H1 (cell line): Measurements from ENCODE around the gene UMPS. TPM values are rescaled to one million over a fixed set of nuclear protein-coding genes. Genes with fewer than 3 reads are reported as not detected.

ENCODE experiments used
- CTCF ChIA-PET: fragments of 300-600 bp; sonication (Branson Sonifier 250); formaldehyde crosslinking; loops from one replicate; lab custom pipeline; 2021; ENCODE audit not compliant: partially characterized antibody; lab: Charles Lee
- POLR2A ChIA-PET: fragments of 300-600 bp; sonication (Branson Sonifier 250); formaldehyde crosslinking; loops from one replicate; lab custom pipeline; 2021; ENCODE audit warnings: inconsistent platforms; ENCODE audit not compliant: partially characterized antibody; lab: Charles Lee
- DNase-seq, 2 experiments: peaks; one replicate each; pipeline versions ENCODE4 v3.0.0 to v3.0.0-alpha.2; 2010 to 2022; ENCODE audit warnings: low spot score in 2 of 2, low read depth in 1 of 2, mixed read lengths in 1 of 2
- FAIRE-seq: peaks from 2 replicates; lab custom pipeline; 2011; peaks lifted over from hg19 to GRCh38; lab: Jason Lieb, UNC
- H2AFZ ChIP-seq: 2 replicates; pipeline ENCODE4 v1.8.1; 2012; ENCODE audit warnings: low read length, inconsistent platforms
- H2AK5ac ChIP-seq: 2 replicates; pipeline ENCODE4 v1.6.1; 2013; ENCODE audit warnings: low read depth, low read length
- H2BK120ac ChIP-seq: replicated peaks from 2 replicates; pipeline ENCODE3; 2013; ENCODE audit warnings: low read depth, low read length, inconsistent platforms
- H2BK12ac ChIP-seq: 2 replicates; pipeline ENCODE4 v1.6.1; 2013; ENCODE audit warnings: low read depth, low read length
- H2BK15ac ChIP-seq: 2 replicates; pipeline ENCODE4 v1.6.1; 2013; ENCODE audit warnings: low read length
- H2BK20ac ChIP-seq: 2 replicates; pipeline ENCODE4 v1.6.1; 2013; ENCODE audit warnings: low read length
- H2BK5ac ChIP-seq: 2 replicates; pipeline ENCODE4 v1.6.1; 2013; ENCODE audit warnings: low read depth, low read length
- H3K14ac ChIP-seq: 2 replicates; pipeline ENCODE4 v1.6.1; 2013; ENCODE audit warnings: inconsistent platforms; ENCODE audit not compliant: insufficient read length
- H3K18ac ChIP-seq: 2 replicates; pipeline ENCODE4 v1.6.1; 2013; ENCODE audit warnings: low read length; ENCODE audit errors: extremely low read depth
- H3K23ac ChIP-seq: 2 replicates; pipeline ENCODE4 v1.6.1; 2013; ENCODE audit warnings: inconsistent platforms; ENCODE audit not compliant: insufficient read length
- H3K23me2 ChIP-seq: 2 replicates; pipeline ENCODE4 v1.6.1; 2013; ENCODE audit warnings: low read depth, low read length
- H3K27ac ChIP-seq: 2 replicates; pipeline ENCODE4 v1.6.1; 2011; ENCODE audit warnings: low read depth, low read length, inconsistent platforms
- H3K27me3 ChIP-seq, 4 experiments: replicated peaks in 1 of 4; 1 replicate in 1 of 4; 2 replicates in 3 of 4; pipeline versions ENCODE4 v1.6.1 to v1.8.1; 2011 to 2013; ENCODE audit warnings: low read length in 3 of 4, mild to moderate bottlenecking in 3 of 4, inconsistent platforms in 2 of 4, mixed read lengths in 2 of 4, moderate library complexity in 1 of 4; ENCODE audit not compliant: control insufficient read depth in 3 of 4, insufficient read depth in 3 of 4; ENCODE audit errors: extremely low read depth in 1 of 4
- H3K36me3 ChIP-seq, 4 experiments: 2 replicates each; pipeline versions ENCODE4 v1.6.1 to v1.8.1; 2011 to 2013; ENCODE audit warnings: mild to moderate bottlenecking in 4 of 4, low read length in 3 of 4, moderate library complexity in 2 of 4, control low read depth in 1 of 4, inconsistent platforms in 1 of 4; ENCODE audit not compliant: insufficient read depth in 4 of 4, control insufficient read depth in 2 of 4
- H3K4ac ChIP-seq: replicated peaks from 2 replicates; pipeline ENCODE3; 2013; ENCODE audit warnings: low read length, low read depth, mixed read lengths, inconsistent platforms; ENCODE audit not compliant: insufficient read length
- H3K4me1 ChIP-seq, 4 experiments: replicated peaks in 1 of 4; 1 replicate in 1 of 4; 2 replicates in 3 of 4; pipeline versions ENCODE4 v1.6.1 to v1.8.1; 2011 to 2013; ENCODE audit warnings: low read length in 3 of 4, inconsistent platforms in 2 of 4, mixed read lengths in 1 of 4; ENCODE audit not compliant: insufficient read depth in 4 of 4, control insufficient read depth in 3 of 4
- H3K4me2 ChIP-seq, 2 experiments: 2 replicates each; pipeline versions ENCODE4 v1.6.1 to v1.8.1; 2011 to 2013; ENCODE audit warnings: low read depth in 2 of 2, low read length in 2 of 2, control low read depth in 1 of 2, inconsistent platforms in 1 of 2, mild to moderate bottlenecking in 1 of 2; ENCODE audit not compliant: insufficient read depth in 1 of 2
- H3K4me3 ChIP-seq, 4 experiments: fragments of 200-600, 300-600 bp in 1 of 4; sonication (generic), shearing (Covaris generic), sonication (Bioruptor Twin) in 1 of 4; 2 replicates each; pipeline versions ENCODE4 v1.5.1 to v1.8.1; 2011 to 2016; ENCODE audit warnings: low read length in 4 of 4, low read depth in 3 of 4, control low read depth in 2 of 4, inconsistent platforms in 2 of 4, mild to moderate bottlenecking in 2 of 4, mixed read lengths in 1 of 4, moderate library complexity in 1 of 4; ENCODE audit not compliant: insufficient read depth in 2 of 4; ENCODE audit errors: extremely low read depth in 1 of 4
- H3K56ac ChIP-seq: replicated peaks from 2 replicates; pipeline ENCODE3; 2013; ENCODE audit warnings: low read depth, mild to moderate bottlenecking, mixed read lengths, low read length, inconsistent platforms; ENCODE audit not compliant: insufficient read length
- H3K79me1 ChIP-seq: 2 replicates; pipeline ENCODE4 v1.6.1; 2013; ENCODE audit warnings: low read depth, low read length, control low read depth
- H3K79me2 ChIP-seq, 2 experiments: 2 replicates each; pipeline versions ENCODE4 v1.6.1 to v1.8.1; 2012 to 2013; ENCODE audit warnings: low read length in 2 of 2, mild to moderate bottlenecking in 2 of 2, inconsistent platforms in 1 of 2; ENCODE audit not compliant: insufficient read depth in 2 of 2, control insufficient read depth in 1 of 2
- H3K9ac ChIP-seq, 4 experiments: replicated peaks in 1 of 4; 1 replicate in 1 of 4; 2 replicates in 3 of 4; pipeline versions ENCODE4 v1.6.1 to v1.8.1; 2011 to 2013; ENCODE audit warnings: low read depth in 3 of 4, low read length in 3 of 4, control low read depth in 2 of 4, mild to moderate bottlenecking in 2 of 4, moderate library complexity in 2 of 4, inconsistent platforms in 1 of 4; ENCODE audit errors: extremely low read depth in 1 of 4
- H3K9me3 ChIP-seq, 2 experiments: 2 replicates each; pipeline versions ENCODE4 v1.6.1 to v1.8.1; 2012 to 2013; ENCODE audit warnings: mild to moderate bottlenecking in 2 of 2, moderate library complexity in 2 of 2, control low read depth in 1 of 2, inconsistent platforms in 1 of 2, low read depth in 1 of 2, low read length in 1 of 2, mixed read lengths in 1 of 2; ENCODE audit not compliant: insufficient read depth in 2 of 2
- H4K20me1 ChIP-seq, 2 experiments: replicated peaks in 1 of 2; 2 replicates each; pipeline versions ENCODE3 to v1.8.1; 2011 to 2013; ENCODE audit warnings: inconsistent platforms in 2 of 2, low read length in 2 of 2, mild to moderate bottlenecking in 1 of 2; ENCODE audit not compliant: insufficient read depth in 2 of 2, control insufficient read depth in 1 of 2
- H4K5ac ChIP-seq: 2 replicates; pipeline ENCODE4 v1.6.1; 2013; ENCODE audit warnings: low read length, low read depth, mixed read lengths, inconsistent platforms; ENCODE audit not compliant: insufficient read length
- H4K8ac ChIP-seq: 2 replicates; pipeline ENCODE4 v1.8.0; 2013; ENCODE audit warnings: mild to moderate bottlenecking, moderate library complexity, low read length, inconsistent platforms; ENCODE audit not compliant: insufficient read depth; ENCODE audit errors: extremely low read depth
- H4K91ac ChIP-seq: replicated peaks from 2 replicates; pipeline ENCODE3; 2013; ENCODE audit warnings: low read length, mixed read lengths, inconsistent platforms; ENCODE audit not compliant: insufficient read length
- ASH2L ChIP-seq: fragments of 200-600, 300-600 bp; sonication (generic); IDR thresholded peaks from one replicate; pipeline ENCODE4 v1.7.1; 2017; ENCODE audit warnings: low read length
- ATF2 ChIP-seq: IDR thresholded peaks from 2 replicates; pipeline ENCODE4 v1.6.1; 2012; ENCODE audit warnings: low read length, inconsistent platforms
- CBX8 ChIP-seq: fragments of 300-800, 300-1000 bp; sonication (generic); IDR thresholded peaks from 2 replicates; pipeline ENCODE4 v1.7.1; 2016; ENCODE audit warnings: low read depth, low read length, borderline replicate concordance
- FOSL1 ChIP-seq: IDR thresholded peaks from 2 replicates; pipeline ENCODE4 v1.6.1; 2011; ENCODE audit warnings: mild to moderate bottlenecking, low read depth, low read length, moderate library complexity; ENCODE audit not compliant: insufficient read depth
- GABPA ChIP-seq: IDR thresholded peaks from 2 replicates; pipeline ENCODE4 v1.6.1; 2011; ENCODE audit warnings: mild to moderate bottlenecking, low read length, moderate library complexity, borderline replicate concordance; ENCODE audit not compliant: insufficient read depth
- GTF2F1 ChIP-seq: IDR thresholded peaks from 2 replicates; pipeline ENCODE4 v1.6.1; 2012; ENCODE audit warnings: low read depth, low read length, improper control_type of control experiment, borderline replicate concordance
- KDM4A ChIP-seq: IDR thresholded peaks from one replicate; pipeline ENCODE4 v1.7.1; 2012; ENCODE audit warnings: low read depth, mild to moderate bottlenecking, moderate library complexity, low read length, inconsistent platforms; ENCODE audit not compliant: severe bottlenecking
- POU5F1 ChIP-seq: IDR thresholded peaks from 2 replicates; pipeline ENCODE4 v1.6.1; 2011; ENCODE audit warnings: low read depth, mild to moderate bottlenecking, low read length, moderate library complexity
- SIRT6 ChIP-seq: IDR thresholded peaks from one replicate; pipeline ENCODE4 v1.7.1; 2012; ENCODE audit warnings: low read length, inconsistent platforms
- SP4 ChIP-seq: IDR thresholded peaks from 2 replicates; pipeline ENCODE4 v1.6.1; 2012; ENCODE audit warnings: low read length, inconsistent platforms
- WGBS, 2 experiments: shearing (Covaris generic) in 1 of 2; methylation state at CpG; one replicate each; pipeline versions ENCODE4 v1.1.6 to v1.1.7; 2013 to 2015; ENCODE audit warnings: low lambda C conversion rate in 2 of 2, mixed read lengths in 2 of 2, inconsistent platforms in 1 of 2, low coverage in 1 of 2, missing lambda C conversion rate in 1 of 2; ENCODE audit not compliant: insufficient replicate concordance in 2 of 2, insufficient coverage in 1 of 2, insufficient read length in 1 of 2; ENCODE audit errors: extremely low coverage in 1 of 2, missing lambda C conversion rate in 1 of 2; 5-methylcytosine and 5-hydroxymethylcytosine counted together
- polyA plus RNA-seq, 7 experiments: library from polyadenylated mRNA; depleted of rRNA in 3 of 7; stranded (reverse) in 5 of 7; unstranded in 2 of 7; fragments of >200 nt in 5 of 7; fragments of 200-250 nt in 2 of 7; gene quantifications; 1 replicate in 5 of 7; 2 replicates in 1 of 7; 4 replicates in 1 of 7; pipeline versions ENCODE4 v1.2.1 to v1.2.3, GENCODE V29; 2011 to 2013; ENCODE audit warnings: missing spikeins in 2 of 7, mixed read lengths in 2 of 7
- total RNA-seq: library from RNA; stranded (reverse); fragmentation: NEBNext Ultra II Directional; extraction: Animal tissue kit (Norgen Biotek cat#: 25700); gene quantifications from 2 replicates; pipeline ENCODE4 v1.2.1, GENCODE V29; 2021

The UMPS gene
- total and polyA plus RNA-seq, 2 of the 8 experiments (the other 6 are each of a cell fraction or from before 2014, with no cell fraction given): 32.8 to 59.0 TPM

- H3K79me2 ChIP-seq: no peaks in the 10 kb centered on the region
- H4K91ac ChIP-seq: no peak overlapping the region
- no peaks in the 10 kb centered on the region for H4K20me1 ChIP-seq
- no peak overlapping the region for H3K56ac ChIP-seq
- DNase-seq (no peak), FAIRE-seq (no peak)
- no peak overlapping the region for H3K9ac ChIP-seq
- H3K23ac ChIP-seq: no peak overlapping the region
- no peak overlapping the region for H3K4me2 ChIP-seq
- no peaks in the 10 kb centered on the region for H3K27me3 ChIP-seq
- no peak overlapping the region for H2BK5ac ChIP-seq
- no peak overlapping the region for H3K14ac ChIP-seq
- whole genome bisulfite sequencing, 2 experiments: 95% methylated on average over 12 of the region's 12 CpGs; no CpG with 5 or more reads in 1 of the 2 experiments
- H3K4me1 ChIP-seq: peaks cover 0 to 2% (median 0%) of the 10 kb centered on the region in 4 experiments; a peak in 1 of 7 replicates
- H3K79me1 ChIP-seq: no peaks in the 10 kb centered on the region
- H4K8ac ChIP-seq: no peak overlapping the region
- H3K4ac ChIP-seq: no peak overlapping the region
- H2AFZ ChIP-seq: no peak overlapping the region
- no peak overlapping the region for H4K5ac ChIP-seq
- H2AK5ac ChIP-seq: no peak overlapping the region
- H3K27ac ChIP-seq: no peak overlapping the region
- POLR2A ChIA-PET: no interaction called here
- no peak overlapping the region for H2BK20ac ChIP-seq
- no peak overlapping the region for H3K4me3 ChIP-seq
- H3K23me2 ChIP-seq: no peaks in the 10 kb centered on the region
- H3K18ac ChIP-seq: no peak overlapping the region
- H3K36me3 ChIP-seq: no peaks in the 10 kb centered on the region
- no peak overlapping the region for H2BK15ac ChIP-seq
- H2BK12ac ChIP-seq: no peak overlapping the region
- no peaks in the 10 kb centered on the region for H3K9me3 ChIP-seq
- CTCF ChIA-PET: interaction anchor here (1.4 to 1.5 kb wide), 2 partner anchors 9 to 133 kb away, joined by 4 to 11 read pairs; no protein-coding TSS in a partner anchor
- H2BK120ac ChIP-seq: no peak overlapping the region
- TF ChIP-seq FOSL1 (no peak), ATF2 (no peak), SP4 (no peak), GTF2F1 (no peak), KDM4A (no peak), CBX8 (no peak), GABPA (no peak), ASH2L (no peak), SIRT6 (no peak), POU5F1 (no peak)
Measured at GRCh38 chr3:124698030-124698770, 32.1 kb upstream of the UMPS start.
